LHCN-M2 (cell line): ENCODE results near the gene GUCA2B. TPM values are rescaled to one million over a fixed set of nuclear protein-coding genes. Genes with fewer than 3 reads are reported as not detected.

ENCODE experiments used
- DNase-seq: peaks from one replicate; pipeline ENCODE4 v3.0.0-alpha.2; 2012; ENCODE audit warnings: low read depth
- total RNA-seq: library from RNA; depleted of rRNA; stranded (reverse); fragments of >200 nt; gene quantifications from 2 replicates; pipeline ENCODE4 v1.2.3, GENCODE V29; 2014

Gene GUCA2B
- total RNA-seq, 1 experiment from 2014 or later, result not detected

- DNase-seq, result peak; percentile 33
Observed at GRCh38 chr1:42142894-42143675, 10.1 kb upstream of the GUCA2B start.

DNA sequence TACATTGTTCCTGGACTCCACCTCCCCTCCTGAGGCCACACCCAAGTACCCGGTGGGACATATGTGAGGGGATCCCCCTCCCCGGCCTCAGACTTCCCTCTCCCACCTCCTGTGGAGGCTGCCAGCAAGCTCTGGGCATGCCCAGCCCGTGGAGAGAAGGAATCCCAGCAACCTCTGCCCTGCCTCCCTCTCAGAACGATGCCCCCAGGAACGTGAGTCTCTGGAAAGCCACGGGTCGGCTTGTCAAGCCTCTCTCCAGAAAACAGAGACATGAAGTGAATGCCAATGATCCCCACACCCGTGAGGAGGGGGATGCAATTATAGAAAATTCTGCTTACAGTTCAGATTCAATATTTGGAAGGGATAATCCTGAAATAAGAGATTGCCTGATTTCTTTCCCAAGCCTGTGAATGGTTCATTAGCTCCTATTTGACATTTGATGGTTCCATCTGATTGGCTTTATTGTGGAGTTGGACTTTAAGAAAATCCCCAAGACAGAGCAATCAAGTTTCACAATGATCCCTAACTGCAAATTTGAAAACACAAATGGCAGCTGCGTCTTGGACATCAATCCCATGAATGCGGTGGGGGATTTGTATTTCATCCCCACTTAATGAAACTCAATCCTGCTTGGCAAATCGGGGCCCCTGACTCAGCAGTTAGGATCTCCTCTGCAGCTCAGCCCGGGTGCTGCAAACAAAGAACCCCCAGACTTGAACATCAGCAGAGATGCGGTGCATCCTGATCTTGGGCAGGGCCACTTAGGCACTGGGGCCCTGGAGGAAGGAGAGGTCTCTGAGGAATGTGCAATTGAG lies 9.1 kb upstream of the GUCA2B start:
- peak; percentile 41 for DNase-seq

- no peak for DNase-seq
Observed at GRCh38 chr1:42144711-42145388, 8.4 kb upstream of the GUCA2B start.

DNA sequence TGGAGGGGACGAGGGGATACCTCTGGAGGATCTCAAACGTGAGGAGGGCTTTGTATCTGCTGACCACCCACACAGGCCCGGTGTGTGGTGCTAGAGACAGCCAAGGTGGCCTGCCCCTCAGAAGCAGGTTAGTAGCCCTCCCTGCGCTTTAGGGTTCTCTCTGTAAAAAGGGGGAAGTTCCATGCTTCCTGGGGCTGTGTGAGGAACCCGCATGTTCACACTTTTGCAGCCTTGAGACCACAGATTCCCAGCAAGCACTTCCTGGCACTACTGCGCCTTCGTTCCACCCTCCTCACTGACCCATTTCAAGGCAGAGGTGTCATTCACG lies 7.9 kb upstream of the GUCA2B start:
- no peak for DNase-seq

DNA sequence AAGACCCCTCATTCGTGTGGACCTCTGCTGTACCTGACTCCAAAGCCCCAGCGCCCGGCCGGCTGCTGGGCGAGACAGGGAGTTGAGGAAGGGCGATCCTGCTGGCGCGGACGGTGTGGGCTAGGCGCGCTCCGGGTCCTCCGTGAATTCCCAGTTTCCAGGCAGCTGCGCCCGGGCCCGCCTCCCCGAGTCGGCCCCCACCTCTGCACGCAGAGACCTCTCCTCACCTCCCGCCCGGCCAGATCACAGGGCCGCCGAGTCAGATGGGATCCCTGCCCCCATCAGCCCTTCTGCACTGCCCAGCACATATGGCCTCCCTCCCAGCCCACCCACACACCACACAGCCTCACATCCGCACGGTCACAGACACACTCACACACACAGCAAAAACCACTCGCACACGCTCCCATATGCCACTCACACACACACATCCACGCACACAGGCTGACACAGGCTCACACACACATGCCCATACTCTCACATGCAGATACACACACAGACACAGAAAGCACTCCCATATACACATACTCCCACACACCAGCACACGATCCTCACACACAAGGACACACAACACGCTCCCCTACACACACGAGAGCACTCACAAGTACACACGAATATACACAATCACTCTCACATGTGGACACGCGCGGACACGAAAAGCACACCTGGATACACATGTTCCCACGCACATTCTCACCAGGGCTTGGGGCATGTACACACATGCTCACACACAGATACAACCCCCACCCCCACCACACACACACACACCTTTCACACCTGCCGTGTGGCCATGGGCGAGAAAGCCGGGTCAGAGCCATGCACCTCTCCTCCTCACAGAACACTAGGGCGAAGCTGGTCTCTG lies 7.2 kb upstream of the GUCA2B start:
- DNase-seq, result no peak

DNA sequence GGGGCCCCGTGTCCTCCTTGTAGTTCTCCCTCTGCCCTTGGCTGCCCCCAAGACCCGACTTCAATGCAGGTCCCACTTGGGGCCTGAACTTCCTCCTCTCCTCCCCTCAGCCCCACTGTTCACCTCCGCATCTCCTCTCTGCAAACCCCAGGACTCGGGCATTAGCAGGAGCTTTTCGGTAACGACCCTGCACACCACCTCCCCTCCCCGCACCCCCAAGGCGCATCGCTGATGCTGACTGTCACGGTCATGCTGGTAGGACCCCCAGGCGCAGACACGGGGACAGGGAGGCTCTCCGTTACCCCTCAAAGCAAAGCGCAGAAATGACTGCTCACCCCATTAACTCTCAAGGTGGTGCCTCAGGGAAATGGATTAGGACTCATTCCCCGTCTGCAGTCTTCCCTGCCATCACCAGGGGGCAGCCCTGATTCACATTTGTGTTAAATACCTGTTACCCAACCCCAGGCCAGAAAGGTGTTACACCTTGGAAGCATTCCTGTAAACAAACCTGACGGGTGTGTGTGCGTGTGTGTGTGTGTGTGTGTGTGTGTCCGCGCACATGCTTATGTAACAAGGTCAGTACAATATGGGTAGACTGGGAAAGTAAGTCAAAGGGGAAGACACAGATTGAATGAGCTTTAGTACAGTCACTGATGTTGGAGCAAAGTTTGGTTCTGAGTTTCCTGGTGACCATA lies 6.4 kb upstream of the GUCA2B start:
- DNase-seq, result peak; percentile 36

GRCh38 chr1:42148166-42148565 lies 5.0 kb upstream of the GUCA2B start:
- no peak for DNase-seq

GRCh38 chr1:42150651-42151050 lies 2.6 kb upstream of the GUCA2B start:
- DNase-seq, result no peak

DNA sequence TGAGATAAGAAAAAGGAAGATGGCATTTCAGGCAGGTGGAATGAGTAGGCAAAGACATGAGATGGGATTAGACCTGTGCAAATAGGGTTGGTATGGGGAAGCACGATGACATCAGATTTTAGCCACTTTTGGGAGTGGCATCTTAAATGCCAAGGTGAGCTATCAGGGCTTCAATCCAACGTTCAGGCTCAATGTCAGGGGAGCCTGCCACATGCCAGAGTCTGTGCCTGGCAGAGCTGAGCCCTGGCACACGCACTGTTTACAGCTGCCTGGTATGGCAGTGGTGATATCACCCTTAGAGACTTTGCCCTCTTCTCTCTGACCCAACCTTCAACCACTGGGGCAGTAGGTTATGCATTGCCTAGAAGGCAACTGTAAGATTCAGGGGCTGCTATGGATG lies 1.1 kb upstream of the GUCA2B start:
- DNase-seq, result no peak

GRCh38 chr1:42153624-42154023 lies 414 bp downstream of the GUCA2B start:
- no peak for DNase-seq

GRCh38 chr1:42154685-42155084 lies 1.5 kb downstream of the GUCA2B start:
- no peak for DNase-seq

GRCh38 chr1:42155362-42155761 lies 2.2 kb downstream of the GUCA2B start:
- no peak for DNase-seq

- DNase-seq, result no peak
Observed at GRCh38 chr1:42157667-42158066, 4.5 kb downstream of the GUCA2B start.

- DNase-seq, result no peak
Observed at GRCh38 chr1:42158189-42158588, 5.0 kb downstream of the GUCA2B start.

- no peak for DNase-seq
Observed at GRCh38 chr1:42162181-42162580, 9.0 kb downstream of the GUCA2B start.

GRCh38 chr1:42163114-42163513 lies 9.9 kb downstream of the GUCA2B start:
- DNase-seq, result no peak

DNA sequence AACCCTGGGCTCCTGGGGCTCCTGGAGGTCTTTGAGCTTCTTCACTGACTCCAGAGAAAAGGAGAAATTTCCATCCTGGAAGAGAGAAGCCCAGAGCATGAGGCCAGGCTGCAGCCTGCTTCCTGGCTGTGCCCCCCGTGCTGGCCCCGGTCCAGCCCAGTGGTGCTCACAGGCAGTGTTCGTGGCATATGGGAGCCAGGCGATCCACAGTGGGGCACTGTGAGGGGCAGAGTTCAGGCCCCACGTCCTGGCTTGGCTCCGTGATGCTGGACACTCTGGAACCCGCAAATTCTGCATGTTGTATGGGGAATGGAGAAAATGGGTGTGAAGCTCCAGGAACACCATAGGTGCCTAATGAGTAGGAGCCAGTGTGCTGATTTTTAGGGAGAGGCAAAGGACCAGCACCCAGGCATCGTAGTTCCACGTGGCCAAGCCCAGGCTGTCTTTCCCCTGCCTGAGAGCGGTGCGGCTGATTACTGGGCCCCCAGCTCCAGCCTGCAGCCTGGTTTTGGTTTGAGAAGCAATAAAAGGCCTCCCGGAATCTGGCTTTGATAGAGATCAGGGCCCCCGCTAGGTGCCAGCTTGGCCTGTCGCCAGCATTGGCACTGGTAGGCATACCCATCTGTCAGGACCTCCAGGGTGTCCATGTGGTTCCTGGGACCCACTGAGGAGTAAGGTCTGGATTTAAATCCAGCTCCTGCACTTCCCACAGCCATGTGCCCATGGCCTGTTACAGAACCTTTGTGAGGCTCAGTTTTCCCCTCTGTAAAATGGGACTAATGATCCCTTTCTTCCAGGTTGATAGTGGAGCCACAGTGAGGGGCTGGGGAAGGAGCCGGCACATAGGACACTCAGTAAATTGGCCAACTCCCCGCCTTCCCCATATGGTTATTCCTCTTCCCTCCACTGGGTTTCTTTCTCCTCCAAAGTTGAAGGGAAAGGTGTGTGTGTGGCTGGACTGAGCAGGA lies 10.6 kb downstream of the GUCA2B start:
- no peak for DNase-seq

- DNase-seq, result no peak
Observed at GRCh38 chr1:42164551-42165420, 11.6 kb downstream of the GUCA2B start, which contains the start of gene GUCA2A. Gene GUCA2A, minus strand, starts transcription at chr1:42164745. Its CDS starts 33 bp downstream, at chr1:42164712.
